HG02759 (cell line): ENCODE data around the gene OASL.

Experiments
- ATAC-seq: cut with Tn5 transposase; IDR thresholded peaks from one replicate; pipeline ENCODE4 v1.9.1; 2021; ENCODE audit warnings: mild to moderate bottlenecking, moderate library complexity; ENCODE audit not compliant: unreplicated experiment

The OASL gene

GRCh38 chr12:121017966-121018491, 21.0 kb downstream of the OASL start:
- ATAC-seq, result no peak

GRCh38 chr12:121015825-121016766, 22.9 kb downstream of the OASL start, which contains the start of gene C12orf43:
Gene C12orf43 (minus strand): TSS chr12:121016487. CDS start chr12:121016474, 13 bp downstream.
- peak; percentile 97 for ATAC-seq

DNA sequence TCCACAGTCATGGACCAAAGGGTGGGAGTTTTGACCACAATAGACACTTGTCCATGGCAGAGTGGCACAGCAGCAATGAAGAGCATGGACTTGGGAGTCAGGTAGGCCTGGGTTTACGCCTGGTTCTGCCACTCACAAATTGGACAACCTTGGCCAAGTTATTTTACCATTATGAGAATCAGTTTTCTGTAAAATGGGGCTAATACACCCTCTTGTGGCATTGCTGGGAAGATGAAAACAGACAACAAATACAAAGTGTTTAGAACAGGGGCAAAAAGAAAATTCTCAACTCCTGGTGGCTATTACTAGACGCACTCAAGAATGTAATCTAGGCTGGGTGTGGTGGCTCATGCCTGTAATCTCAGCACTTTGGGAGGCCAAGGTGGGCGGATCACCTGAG, 25.3 kb downstream of the OASL start:
- ATAC-seq, result no peak

- no peak for ATAC-seq
Measured at GRCh38 chr12:121011820-121012219, 27.2 kb downstream of the OASL start.

DNA sequence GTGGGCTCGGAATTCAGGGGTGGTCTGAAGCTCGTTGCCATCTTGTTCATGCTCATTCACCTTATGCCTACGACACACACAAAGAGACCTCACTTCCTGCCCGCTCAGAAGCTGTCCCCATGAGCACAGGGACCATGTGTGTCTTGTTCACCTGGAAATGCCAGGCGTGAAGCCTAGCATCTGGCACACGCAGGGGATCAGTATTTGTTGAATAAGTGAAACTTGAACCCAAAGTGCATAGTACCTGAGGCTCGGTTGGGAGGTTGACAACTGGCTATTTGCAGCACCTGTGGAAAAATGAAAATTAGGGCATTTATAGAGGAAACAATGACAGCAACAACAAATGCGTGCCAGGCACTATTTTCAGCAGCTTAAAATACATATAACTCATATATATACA, 28.2 kb downstream of the OASL start:
- ATAC-seq, result no peak

- no peak for ATAC-seq
Measured at GRCh38 chr12:121009741-121010140, 29.3 kb downstream of the OASL start.

DNA sequence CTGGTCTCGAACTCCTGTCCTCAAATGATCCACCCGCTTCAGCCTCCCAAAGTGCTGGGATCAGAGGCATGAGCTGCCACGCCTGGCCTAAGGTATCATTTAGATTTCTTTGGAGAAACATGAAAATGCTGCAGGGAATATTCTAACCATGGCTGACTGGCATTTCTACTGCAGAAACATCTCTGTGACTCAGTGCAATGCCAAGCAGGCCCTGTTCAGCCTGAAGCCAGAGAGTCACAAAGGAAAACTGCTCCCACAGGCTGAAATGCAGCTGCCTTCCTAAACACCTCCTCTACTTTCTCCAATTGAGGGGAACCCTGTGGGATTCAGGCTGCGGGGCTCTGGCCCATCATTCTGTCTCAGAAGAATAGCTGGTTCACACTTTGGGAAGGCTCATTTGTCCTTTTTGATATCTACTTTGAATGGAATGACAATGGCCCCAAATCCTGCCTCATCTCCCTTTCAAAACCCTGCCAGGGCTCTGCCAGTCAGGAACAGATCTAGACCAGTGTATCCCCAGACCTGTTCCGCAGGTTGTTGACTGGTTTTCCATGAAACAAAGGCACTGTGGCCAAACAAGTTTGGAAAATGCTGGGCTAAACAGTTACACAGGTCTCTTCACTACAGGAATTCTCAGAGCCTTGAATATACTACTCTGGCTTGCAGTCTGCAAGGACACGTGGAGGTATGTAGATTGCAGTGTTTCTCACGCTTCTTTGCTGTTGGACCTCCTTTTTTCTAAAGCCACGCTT, 30.5 kb downstream of the OASL start:
- ATAC-seq, result no peak

DNA sequence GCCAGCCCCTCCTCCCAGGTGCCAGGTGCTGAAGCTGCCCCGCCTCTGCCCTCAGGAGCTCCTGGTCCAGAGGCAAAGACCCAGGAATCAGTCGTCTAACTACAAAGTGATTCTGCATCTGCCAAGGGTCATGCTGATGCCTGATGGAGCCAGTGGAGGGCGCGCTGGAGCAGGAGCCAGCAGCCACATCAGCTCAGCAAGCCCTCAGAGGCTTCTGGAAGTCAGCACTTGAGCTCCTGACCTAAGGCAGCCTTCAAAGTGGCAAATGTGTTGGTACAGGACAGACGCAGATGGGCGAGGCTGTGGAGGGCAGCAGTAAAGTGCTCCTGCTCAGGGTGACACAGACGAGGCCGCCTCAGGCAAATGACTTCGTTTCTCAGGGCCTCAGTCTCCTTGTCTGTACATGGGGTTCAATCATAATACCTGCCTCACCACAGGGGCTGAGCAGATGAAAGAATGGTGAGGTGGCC, 33.7 kb downstream of the OASL start:
- no peak for ATAC-seq

- no peak for ATAC-seq
Measured at GRCh38 chr12:121004253-121004815, 34.7 kb downstream of the OASL start.

DNA sequence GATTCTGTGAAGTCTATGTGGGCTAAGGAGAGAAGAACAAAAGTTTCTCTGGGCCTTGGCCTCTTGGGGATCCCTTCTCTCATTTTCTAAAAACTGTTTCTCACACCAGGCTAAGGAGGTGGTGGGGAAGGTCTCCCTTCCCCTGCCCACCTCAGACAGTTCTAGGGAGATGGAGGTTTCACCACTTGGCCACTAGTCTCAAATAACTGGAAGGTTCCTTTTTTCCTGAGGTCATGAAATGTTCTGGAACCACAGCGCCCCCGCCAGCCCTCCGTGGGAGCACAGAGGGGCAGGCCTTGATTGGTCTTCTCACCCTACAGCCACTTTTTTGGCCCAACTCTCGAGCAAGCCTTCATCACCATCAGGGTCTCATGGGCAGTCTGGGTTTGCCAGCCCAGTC, 35.4 kb downstream of the OASL start:
- ATAC-seq, result no peak

DNA sequence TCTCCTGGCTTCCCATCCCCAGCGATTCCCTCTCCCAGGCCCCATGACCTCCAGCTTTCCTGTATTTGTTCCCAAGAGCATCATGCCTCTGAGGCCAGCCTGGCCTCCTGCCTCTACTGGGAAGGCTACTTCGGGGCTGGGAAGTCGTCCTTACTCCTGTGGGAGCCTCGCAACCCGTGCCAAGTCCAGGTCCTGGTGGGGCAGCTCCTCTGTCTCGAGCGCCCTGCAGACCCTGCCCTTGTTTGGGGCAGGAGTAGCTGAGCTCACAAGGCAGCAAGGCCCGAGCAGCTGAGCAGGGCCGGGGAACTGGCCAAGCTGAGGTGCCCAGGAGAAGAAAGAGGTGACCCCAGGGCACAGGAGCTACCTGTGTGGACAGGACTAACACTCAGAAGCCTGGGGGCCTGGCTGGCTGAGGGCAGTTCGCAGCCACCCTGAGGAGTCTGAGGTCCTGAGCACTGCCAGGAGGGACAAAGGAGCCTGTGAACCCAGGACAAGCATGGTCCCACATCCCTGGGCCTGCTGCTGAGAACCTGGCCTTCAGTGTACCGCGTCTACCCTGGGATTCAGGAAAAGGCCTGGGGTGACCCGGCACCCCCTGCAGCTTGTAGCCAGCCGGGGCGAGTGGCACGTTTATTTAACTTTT, 37.1 kb downstream of the OASL start:
- ATAC-seq, result no peak

- ATAC-seq, result no peak
Measured at GRCh38 chr12:121001060-121001459, 38.0 kb downstream of the OASL start.

- no peak for ATAC-seq
Measured at GRCh38 chr12:121000530-121000929, 38.5 kb downstream of the OASL start.

- no peak for ATAC-seq
Measured at GRCh38 chr12:120999191-121000120, 39.6 kb downstream of the OASL start.

- no peak for ATAC-seq
Measured at GRCh38 chr12:120998435-120998834, 40.6 kb downstream of the OASL start.

DNA sequence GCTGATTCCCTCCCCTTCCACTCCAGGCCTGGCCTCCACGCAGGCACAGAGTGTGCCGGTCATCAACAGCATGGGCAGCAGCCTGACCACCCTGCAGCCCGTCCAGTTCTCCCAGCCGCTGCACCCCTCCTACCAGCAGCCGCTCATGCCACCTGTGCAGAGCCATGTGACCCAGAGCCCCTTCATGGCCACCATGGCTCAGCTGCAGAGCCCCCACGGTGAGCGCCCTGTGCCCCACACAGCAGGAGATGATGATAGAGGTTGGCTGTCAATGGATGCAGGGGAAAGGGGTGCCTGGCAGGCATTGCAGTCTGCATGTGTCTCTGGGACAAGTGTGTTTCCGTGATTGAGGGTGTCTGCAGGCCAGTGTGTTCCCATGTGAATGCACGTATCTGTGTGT, 41.6 kb downstream of the OASL start:
- ATAC-seq, result no peak

- ATAC-seq, result no peak
Measured at GRCh38 chr12:120996133-120996746, 42.8 kb downstream of the OASL start.

DNA sequence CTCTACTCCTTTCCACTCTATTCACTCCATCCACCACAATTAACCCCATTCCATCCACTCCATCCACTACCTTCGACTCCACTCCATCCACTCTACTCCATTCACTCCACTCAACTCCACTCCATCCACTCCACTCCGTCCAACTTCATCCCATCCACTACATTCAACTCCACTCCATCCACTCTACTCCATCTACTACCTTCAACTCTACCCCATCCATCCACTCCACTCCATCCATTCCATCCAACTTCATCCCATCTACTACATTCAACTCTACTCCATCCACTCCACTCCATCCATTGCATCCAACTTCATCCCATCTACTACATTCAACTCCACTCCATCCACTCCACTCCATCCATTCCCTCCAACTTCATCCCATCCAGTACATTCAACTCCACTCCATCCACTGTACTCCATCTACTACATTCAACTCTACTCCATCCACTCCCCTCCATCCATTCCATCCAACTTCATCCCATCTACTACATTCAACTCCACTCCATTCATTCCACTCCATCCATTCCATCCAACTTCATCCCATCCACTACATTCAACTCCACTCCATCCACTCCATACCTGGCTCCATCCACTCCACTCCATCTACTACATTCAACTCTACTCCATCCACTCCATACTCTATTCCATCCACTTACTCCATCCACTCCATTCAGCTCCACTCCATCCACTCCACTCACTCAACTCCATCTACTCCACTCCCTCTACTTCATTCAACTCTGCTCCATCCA, 44.3 kb downstream of the OASL start:
- no peak for ATAC-seq
